Liver (tissue), 9 donors: Measurements from ENCODE around the gene FAM222A. TPM values are rescaled to one million over a fixed set of nuclear protein-coding genes. Genes with fewer than 3 reads are reported as not detected.

Experiments
- DNase-seq: peaks from one replicate; pipeline ENCODE4 v3.0.0-alpha.2; 2017; ENCODE audit warnings: low spot score
- H3K27ac ChIP-seq, 2 donors: one replicate each; pipeline ENCODE4 v1.7.0; 2013; ENCODE audit warnings: inconsistent platforms in 2 of 2, low read length in 2 of 2, control low read depth in 1 of 2, low read depth in 1 of 2, mild to moderate bottlenecking in 1 of 2
- H3K27me3 ChIP-seq, 4 donors: one replicate each; pipeline versions ENCODE4 v1.6.1 to v1.7.0; 2013; ENCODE audit warnings: low read length in 3 of 4, inconsistent platforms in 1 of 4, mild to moderate bottlenecking in 1 of 4, moderate library complexity in 1 of 4; ENCODE audit not compliant: control insufficient read depth in 4 of 4, insufficient read depth in 4 of 4
- H3K36me3 ChIP-seq, 4 donors: one replicate each; pipeline versions ENCODE4 v1.6.1 to v1.7.0; 2013; ENCODE audit warnings: low read length in 3 of 4, mild to moderate bottlenecking in 3 of 4, low read depth in 1 of 4, moderate library complexity in 1 of 4; ENCODE audit not compliant: control insufficient read depth in 4 of 4, insufficient read depth in 3 of 4
- H3K4me1 ChIP-seq, 4 donors: one replicate each; pipeline versions ENCODE4 v1.6.1 to v1.7.0; 2013; ENCODE audit warnings: low read length in 3 of 4, mild to moderate bottlenecking in 3 of 4, moderate library complexity in 1 of 4; ENCODE audit not compliant: control insufficient read depth in 4 of 4, insufficient read depth in 4 of 4
- H3K4me3 ChIP-seq, 3 donors: one replicate each; pipeline versions ENCODE4 v1.6.1 to v1.7.0; 2013; ENCODE audit warnings: low read length in 3 of 3, control low read depth in 1 of 3, low read depth in 1 of 3, mild to moderate bottlenecking in 1 of 3
- H3K9ac ChIP-seq, 2 donors: one replicate each; pipeline ENCODE4 v1.7.0; 2013; ENCODE audit warnings: low read length in 2 of 2, mild to moderate bottlenecking in 2 of 2, moderate library complexity in 2 of 2, control low read depth in 1 of 2, low read depth in 1 of 2
- H3K9me3 ChIP-seq, 4 donors: one replicate each; pipeline versions ENCODE4 v1.6.1 to v1.7.0; 2013; ENCODE audit warnings: low read length in 3 of 4; ENCODE audit not compliant: control insufficient read depth in 4 of 4
- ATF3 ChIP-seq: IDR thresholded peaks from 2 replicates; pipeline ENCODE4 v1.6.1; 2016; ENCODE audit warnings: antibody characterized with exemption
- CTCF ChIP-seq: fragments of 150-350 bp; IDR thresholded peaks from 2 replicates; pipeline ENCODE4 v1.5.1; 2017; ENCODE audit warnings: improper control_type of control experiment, low read depth, low read length; ENCODE audit not compliant: missing input control
- EGR1 ChIP-seq, 2 donors: IDR thresholded peaks; 2 replicates each; pipeline ENCODE4 v1.6.1; 2016 to 2018; ENCODE audit warnings: antibody characterized with exemption in 2 of 2, low read depth in 2 of 2
- FOXA1 ChIP-seq: IDR thresholded peaks from 2 replicates; pipeline ENCODE4 v1.6.1; 2016; ENCODE audit warnings: antibody characterized with exemption
- FOXA2 ChIP-seq: IDR thresholded peaks from 2 replicates; pipeline ENCODE4 v1.6.1; 2016; ENCODE audit warnings: antibody characterized with exemption
- GABPA ChIP-seq, 2 donors: IDR thresholded peaks in 1 of 2; conservative IDR thresholded peaks in 1 of 2; 2 replicates each; pipeline ENCODE4 v1.6.1; 2016; ENCODE audit warnings: antibody characterized with exemption in 2 of 2, mild to moderate bottlenecking in 1 of 2, moderate library complexity in 1 of 2
- HNF4A ChIP-seq, 2 donors: conservative IDR thresholded peaks; 2 replicates each; pipeline ENCODE4 v1.6.1; 2016; ENCODE audit warnings: antibody characterized with exemption in 2 of 2, mild to moderate bottlenecking in 2 of 2
- HNF4G ChIP-seq: IDR thresholded peaks from 2 replicates; pipeline ENCODE4 v1.6.1; 2016; ENCODE audit warnings: antibody characterized with exemption
- JUND ChIP-seq, 2 donors: IDR thresholded peaks; 2 replicates each; pipeline ENCODE4 v1.6.1; 2016; ENCODE audit warnings: antibody characterized with exemption in 2 of 2
- NR2F2 ChIP-seq: IDR thresholded peaks from 2 replicates; pipeline ENCODE4 v1.6.1; 2016; ENCODE audit warnings: antibody characterized with exemption
- RAD21 ChIP-seq, 2 donors: IDR thresholded peaks; 2 replicates each; pipeline ENCODE4 v1.6.1; 2016; ENCODE audit warnings: antibody characterized with exemption in 2 of 2, mild to moderate bottlenecking in 2 of 2
- REST ChIP-seq: IDR thresholded peaks from 2 replicates; pipeline ENCODE4 v1.6.1; 2016; ENCODE audit warnings: antibody characterized with exemption, mild to moderate bottlenecking
- RXRA ChIP-seq, 2 donors: IDR thresholded peaks; 2 replicates each; pipeline ENCODE4 v1.6.1; 2017 to 2018; ENCODE audit warnings: antibody characterized with exemption in 2 of 2, mild to moderate bottlenecking in 1 of 2
- SP1 ChIP-seq: IDR thresholded peaks from 2 replicates; pipeline ENCODE4 v1.6.1; 2018; ENCODE audit warnings: antibody characterized with exemption, mild to moderate bottlenecking
- YY1 ChIP-seq: IDR thresholded peaks from 2 replicates; pipeline ENCODE4 v1.6.1; 2016; ENCODE audit warnings: antibody characterized with exemption, mild to moderate bottlenecking
- ZBTB33 ChIP-seq: IDR thresholded peaks from 2 replicates; pipeline ENCODE4 v1.6.1; 2016; ENCODE audit warnings: antibody characterized with exemption
- WGBS: extraction: QIAGEN DNeasy Blood & Tissue Kit; methylation state at CpG from one replicate; pipeline ENCODE4 v1.1.7; 2013; 5-methylcytosine and 5-hydroxymethylcytosine counted together
- polyA plus RNA-seq, 2 donors: library from polyadenylated mRNA; stranded (reverse) in 1 of 2; unstranded in 1 of 2; fragments of 200-250 nt in 1 of 2; fragments of >200 nt in 1 of 2; fragmentation: Nextera tagmentation in 1 of 2; extraction: Ambion mirVana in 1 of 2; gene quantifications; one replicate each; pipeline versions ENCODE4 v1.2.1 to v1.2.3, GENCODE V29; 2013 to 2015
- total RNA-seq, 2 donors: library from RNA; depleted of rRNA; stranded (reverse); fragments of >200 nt; gene quantifications; one replicate each; pipeline ENCODE4 v1.2.3, GENCODE V29; 2014
- donor health status: healthy.
- donor health status: healthy.
- donor health status: healthy.
- donor health status: healthy.
- donor health status: healthy.

FAM222A gene
- total and polyA plus RNA-seq, 4 donors: 0.97 to 2.2 (median 1.9) TPM

- no peak overlapping the region for H3K4me3 ChIP-seq
- TF ChIP-seq ATF3 (no peak), EGR1 (IDR thresholded peaks at IDR 0.05; ENCODE audit: low read depth in 2 of 2) (no peak), CTCF (no peak), RAD21 (IDR thresholded peaks at IDR 0.05) (no peak), RXRA (IDR thresholded peaks at IDR 0.05) (no peak), ZBTB33 (no peak), SP1 (no peak), NR2F2 (no peak), GABPA (IDR thresholded peaks at IDR 0.05 in 1 of 2, conservative IDR thresholded peaks at IDR 0.05 in 1 of 2) (no peak), FOXA2 (no peak), REST (no peak), YY1 (no peak), HNF4G (no peak), JUND (IDR thresholded peaks at IDR 0.05) (no peak), HNF4A (conservative IDR thresholded peaks at IDR 0.05) (no peak), FOXA1 (no peak)
- no peak overlapping the region for H3K9ac ChIP-seq
- no peaks in the 10 kb centered on the region for H3K36me3 ChIP-seq
- no peak for DNase-seq
- WGBS: 83% methylated on average over 12 of the region's 12 CpGs
- no peak overlapping the region for H3K27ac ChIP-seq
- H3K9me3 ChIP-seq: no peaks in the 10 kb centered on the region
- no peaks in the 10 kb centered on the region for H3K27me3 ChIP-seq
- peaks cover 1 to 34% (median 25%) of the 10 kb centered on the region in 4 donors for H3K4me1 ChIP-seq
Observed at GRCh38 chr12:109677279-109677691, 36.3 kb upstream of the FAM222A start.

DNA sequence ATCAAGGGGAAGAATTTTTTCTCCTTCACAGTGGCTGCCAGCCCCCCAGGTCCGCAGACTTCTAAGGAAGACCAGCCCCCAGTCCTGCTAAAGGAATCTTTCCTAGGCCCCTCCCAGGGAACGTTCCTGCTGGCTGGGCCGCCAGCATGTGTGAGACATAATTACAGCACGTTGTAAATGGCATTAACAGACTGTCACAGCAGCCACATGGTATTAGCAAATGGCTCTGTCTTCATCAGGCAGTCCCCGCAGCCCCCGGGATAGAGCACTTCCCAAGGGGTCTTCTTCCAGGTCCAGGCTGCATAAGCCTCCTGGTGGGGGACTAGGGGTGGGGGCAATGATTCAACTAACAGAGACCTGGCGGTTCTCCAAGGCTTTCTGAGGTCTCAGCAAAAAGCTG is 34.9 kb upstream of the FAM222A start:
- TF ChIP-seq FOXA1 (no peak), RXRA (IDR thresholded peaks at IDR 0.05) (no peak), ATF3 (no peak), FOXA2 (no peak), CTCF (no peak)
- Histone ChIP-seq H3K4me1 (peaks cover 1 to 38% (median 29%) of the 10 kb centered on the region in 4 donors), H3K27ac (no peak overlapping the region), H3K27me3 (no peaks in the 10 kb centered on the region), H3K9me3 (no peaks in the 10 kb centered on the region), H3K9ac (no peak overlapping the region), H3K4me3 (no peak overlapping the region), H3K36me3 (no peaks in the 10 kb centered on the region)
- 40% methylated on average over 7 of the region's 7 CpGs for WGBS
- DNase-seq: no peak
